Neural progenitor cell (in vitro differentiated cells): ENCODE measurements around the gene IQGAP3.

ENCODE experiments used
- CTCF ChIP-seq: fragments of 200-600 bp; sonication (generic); IDR thresholded peaks from 2 replicates; pipeline ENCODE4 v1.5.1; 2017; ENCODE audit warnings: antibody characterized with exemption, mild to moderate bottlenecking
- EZH2 ChIP-seq: fragments of 200-600 bp; sonication (generic); IDR thresholded peaks from 2 replicates; pipeline ENCODE4 v1.6.1; 2017; ENCODE audit warnings: antibody characterized with exemption, mild to moderate bottlenecking, moderate library complexity
- EZH2phosphoT487 ChIP-seq: fragments of 200-600 bp; sonication (generic); IDR thresholded peaks from 2 replicates; pipeline ENCODE4 v1.6.1; 2017; ENCODE audit warnings: antibody characterized with exemption

- TF ChIP-seq CTCF (no peak), EZH2 (no peak), EZH2phosphoT487 (no peak)
These were observed 76.1 kb downstream of the IQGAP3 start for GRCh38 chr1:156496211-156496761.
